HG02884 (cell line): ENCODE results near the gene PHACTR3.

Experiments used
- ATAC-seq: cut with Tn5 transposase; IDR thresholded peaks from one replicate; pipeline ENCODE4 v1.9.1; 2021; ENCODE audit warnings: mild to moderate bottlenecking, moderate library complexity; ENCODE audit not compliant: unreplicated experiment

The PHACTR3 gene

DNA sequence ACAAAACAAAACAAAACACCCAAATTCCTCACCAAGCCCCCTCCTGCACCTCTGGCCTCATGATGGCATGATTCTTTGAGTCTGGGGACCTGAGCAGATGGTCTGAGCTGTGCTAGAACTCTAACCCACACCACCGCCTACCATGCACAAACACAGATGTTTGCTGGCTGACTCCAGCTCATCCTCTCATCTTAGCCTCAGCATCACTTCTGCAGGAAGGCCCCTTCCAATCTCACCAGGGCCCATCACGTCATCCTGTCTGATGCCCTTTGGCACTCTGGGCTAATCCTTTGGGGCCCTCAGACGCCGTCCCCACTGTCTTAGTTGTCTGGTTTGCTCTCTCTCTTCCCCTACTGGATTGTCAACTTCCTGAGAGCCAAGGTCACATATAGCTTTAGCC, 85.8 kb downstream of the PHACTR3 start:
- no peak for ATAC-seq

DNA sequence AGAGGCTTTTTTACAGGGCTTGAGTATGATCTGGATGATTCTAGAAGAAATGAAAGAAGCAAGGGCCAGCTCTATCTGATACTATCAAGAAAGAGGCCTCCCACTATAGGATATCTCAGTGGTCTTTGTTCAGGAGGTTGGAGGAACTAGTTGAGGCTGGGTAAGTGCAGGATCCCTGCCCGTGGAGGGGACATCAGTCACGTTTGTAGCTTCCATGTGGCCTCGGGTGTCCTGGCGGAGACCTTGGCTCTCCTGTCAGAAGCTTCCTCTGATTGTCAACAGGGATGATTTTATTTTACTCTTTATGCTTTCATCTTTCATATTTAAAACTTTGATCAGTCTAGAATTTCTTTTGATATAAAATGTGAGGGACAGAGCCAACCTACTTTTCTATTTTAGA, 86.6 kb downstream of the PHACTR3 start:
- no peak for ATAC-seq

DNA sequence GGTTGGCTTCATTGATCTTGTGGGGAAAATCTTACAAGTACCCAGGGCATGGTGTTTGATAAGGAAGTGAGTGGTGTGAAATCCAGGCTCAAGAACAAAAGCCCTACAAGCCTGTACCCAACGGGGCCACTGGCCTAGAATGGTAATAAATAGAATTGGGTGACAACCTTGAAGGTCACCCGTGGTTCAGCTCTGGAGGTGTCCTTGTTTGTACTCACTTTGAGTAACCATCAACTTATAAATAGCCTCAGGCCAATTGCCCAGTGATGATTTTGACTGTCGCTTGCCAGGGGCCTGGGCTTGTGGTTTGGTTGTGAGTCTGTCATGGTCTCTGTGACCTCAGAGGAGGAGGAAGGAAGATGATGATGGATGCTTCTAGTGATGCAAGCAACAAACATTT, 87.8 kb downstream of the PHACTR3 start:
- no peak for ATAC-seq

DNA sequence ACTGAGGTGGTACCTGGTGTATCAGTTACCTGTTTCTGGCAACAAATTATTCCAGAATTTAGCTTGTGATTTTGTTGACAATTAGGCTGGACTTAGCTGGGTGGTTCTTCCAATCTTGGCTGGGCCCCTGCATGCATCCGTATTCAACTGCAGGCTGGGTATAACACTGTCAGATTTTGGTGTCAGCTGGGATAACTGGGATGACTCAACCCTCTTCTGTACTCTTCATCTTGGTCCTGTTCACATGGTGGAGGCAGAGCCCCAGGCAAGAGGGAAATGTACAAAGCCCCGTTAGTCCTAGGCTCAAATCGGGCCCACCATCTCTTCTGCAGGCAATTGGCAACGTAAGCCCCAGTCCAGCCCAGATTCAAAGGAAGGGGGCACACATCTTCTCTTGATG, 89.2 kb downstream of the PHACTR3 start:
- ATAC-seq, result no peak

DNA sequence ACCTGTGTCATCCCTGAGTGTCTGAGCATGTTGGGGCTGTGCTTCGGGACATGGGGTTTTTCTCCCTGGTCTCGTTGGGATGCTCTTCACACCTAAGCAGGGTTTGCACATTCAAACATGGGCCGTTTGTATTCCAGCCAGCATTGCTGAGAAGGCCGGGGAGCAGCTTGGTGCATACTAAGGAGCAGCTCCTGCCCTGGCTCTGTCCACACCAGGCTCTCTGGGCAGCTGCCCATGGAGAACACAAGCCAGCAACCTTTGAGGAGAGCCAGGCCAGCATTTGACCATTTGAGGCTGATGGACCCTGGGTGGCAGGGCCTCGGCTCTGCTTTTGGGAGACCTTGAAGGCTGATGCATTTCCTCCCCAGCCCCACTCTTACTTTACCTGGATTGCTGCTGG, 92.1 kb downstream of the PHACTR3 start:
- ATAC-seq, result no peak

DNA sequence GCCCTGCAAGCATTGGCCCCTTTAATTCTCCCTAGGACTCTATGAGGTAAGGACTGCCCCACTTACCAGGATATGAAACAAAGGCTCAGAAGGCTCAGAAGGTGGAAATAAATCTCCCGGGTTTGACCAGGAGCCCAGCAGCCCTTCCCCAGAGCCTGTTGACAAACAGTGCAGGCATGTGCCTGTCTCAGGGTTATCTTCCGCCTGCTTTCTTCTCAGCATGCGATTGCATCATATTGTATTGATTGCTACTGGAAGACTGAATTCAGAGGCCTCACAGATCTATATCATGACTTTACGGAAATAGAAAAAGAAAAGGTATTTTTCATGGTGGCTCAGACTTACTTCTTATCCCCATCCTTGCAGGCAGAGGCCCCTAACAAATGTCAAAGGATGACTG, 92.7 kb downstream of the PHACTR3 start:
- no peak for ATAC-seq

DNA sequence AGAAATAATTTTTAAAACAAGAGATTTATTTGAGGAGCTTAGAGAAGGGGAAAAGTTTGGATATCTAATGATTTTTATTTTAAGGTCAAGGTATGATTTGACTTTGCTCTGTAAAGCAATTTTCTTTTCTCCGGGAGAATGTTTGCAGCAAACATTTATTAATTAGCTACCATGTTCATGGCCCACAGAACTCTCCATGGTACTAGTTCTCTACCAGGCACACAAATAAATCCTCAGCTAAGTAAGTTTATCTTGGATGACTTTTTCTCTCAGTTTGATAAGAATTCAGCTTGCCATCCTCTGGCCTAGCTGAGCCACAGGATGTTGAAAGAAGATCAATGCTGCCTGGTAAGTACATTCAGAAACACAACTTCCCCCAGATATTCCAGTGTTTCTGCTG, 94.3 kb downstream of the PHACTR3 start:
- no peak for ATAC-seq

DNA sequence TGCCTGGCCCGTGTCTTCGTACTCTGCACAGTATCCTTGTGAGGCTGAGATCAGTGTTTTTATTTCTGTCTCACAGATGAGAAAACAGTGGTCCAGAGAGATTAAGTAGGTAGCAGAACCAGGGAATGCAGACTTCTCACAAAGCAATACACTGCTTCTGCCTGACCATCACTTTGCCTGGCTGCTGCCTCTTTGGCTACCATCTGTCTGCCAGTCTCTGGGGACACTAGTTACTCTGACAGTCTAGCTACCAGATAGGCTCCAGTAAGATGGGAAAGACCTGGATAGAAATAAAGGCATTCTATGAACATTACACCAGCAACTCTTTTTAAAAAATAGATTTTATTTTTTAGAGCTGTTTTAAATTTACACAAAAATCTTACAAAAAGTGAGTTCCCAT, 96.9 kb downstream of the PHACTR3 start:
- no peak for ATAC-seq

DNA sequence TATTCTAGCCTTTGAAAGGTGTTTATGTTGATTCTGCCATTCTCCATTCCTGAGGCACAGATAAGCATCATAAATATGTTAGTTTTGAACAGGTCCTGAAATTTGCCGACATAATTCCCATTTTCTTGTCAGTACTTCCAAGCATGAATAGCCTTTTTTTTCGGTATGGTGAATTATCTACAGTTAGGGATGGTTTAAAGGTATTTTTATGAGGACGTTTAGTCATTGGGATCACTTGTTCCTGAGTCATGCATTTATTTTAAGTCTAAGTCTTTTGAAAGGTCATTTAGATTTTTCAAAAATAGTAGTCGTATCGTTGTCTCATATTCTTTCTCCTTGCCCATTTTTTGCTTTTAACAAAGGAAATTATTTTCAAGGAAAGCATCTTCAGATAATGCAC, 98.7 kb downstream of the PHACTR3 start:
- ATAC-seq, result no peak

DNA sequence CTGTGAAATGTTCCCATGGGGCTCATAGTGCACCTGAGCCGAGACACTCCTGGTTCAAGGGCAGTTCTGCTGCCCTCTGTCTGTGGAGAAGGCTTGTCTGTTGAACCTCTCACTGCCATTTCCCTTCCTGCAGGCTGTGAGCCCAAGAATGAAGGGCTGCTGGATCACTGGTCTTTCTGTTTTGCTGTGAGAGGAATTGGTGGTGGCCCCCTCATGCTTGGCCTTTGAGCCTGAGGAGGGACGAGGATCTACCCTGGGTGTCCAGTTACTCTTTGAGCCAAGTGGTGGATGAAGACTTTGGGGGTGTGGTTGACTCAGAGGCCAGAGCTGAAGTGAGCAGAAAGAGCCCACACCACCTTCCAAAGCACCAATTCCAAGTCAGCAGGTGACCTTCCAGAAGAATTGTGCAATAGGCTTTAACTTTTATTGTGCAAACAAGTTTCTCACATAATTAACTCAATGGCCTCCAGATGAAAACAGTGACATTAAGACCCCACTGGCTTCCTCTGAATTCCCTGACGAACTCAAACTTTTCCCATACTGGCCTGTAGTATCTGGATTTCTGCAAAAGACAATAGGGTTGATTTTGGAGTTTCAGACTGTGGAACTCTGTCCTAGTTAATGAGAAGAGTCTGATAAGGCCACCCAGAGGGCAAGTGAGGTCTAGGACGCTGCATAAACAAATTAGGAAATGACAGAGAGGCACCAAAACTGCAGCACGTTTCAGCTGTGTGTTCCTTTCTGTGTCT, 101.5 kb downstream of the PHACTR3 start:
- no peak for ATAC-seq

DNA sequence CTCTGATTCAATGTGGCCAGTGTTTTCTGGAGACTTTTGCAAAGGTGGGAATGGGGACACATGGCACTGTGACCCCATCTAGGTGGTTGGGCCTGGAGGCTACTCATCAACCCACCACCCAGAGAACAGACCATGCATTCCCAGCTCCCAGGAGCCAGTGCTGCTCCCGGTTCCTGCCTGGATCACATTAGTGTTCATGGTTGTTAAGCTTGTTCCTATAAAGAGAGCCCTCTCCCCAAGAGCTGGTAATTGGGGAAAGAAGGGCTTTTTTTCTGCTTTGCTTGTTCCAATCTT, 102.0 kb downstream of the PHACTR3 start:
- ATAC-seq, result no peak

DNA sequence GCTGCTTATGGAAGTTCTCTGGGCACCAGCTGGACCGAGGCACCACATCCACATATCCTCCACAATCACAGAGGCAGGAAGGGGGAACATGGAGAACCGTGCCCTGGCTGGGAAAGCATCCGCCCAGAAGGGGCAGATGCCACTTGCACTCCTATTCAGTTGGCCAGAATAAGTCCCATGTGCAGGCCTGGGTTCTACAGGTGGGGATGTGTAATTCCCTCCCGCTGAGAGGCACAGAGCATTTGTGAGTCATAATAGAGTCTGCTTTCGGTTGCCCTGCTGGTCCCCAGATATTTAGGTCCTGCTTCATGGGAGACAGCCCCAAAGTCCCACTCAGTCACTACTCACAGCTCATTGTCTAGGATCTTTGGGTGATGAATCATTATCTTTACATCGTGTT, 104.0 kb downstream of the PHACTR3 start:
- no peak for ATAC-seq

DNA sequence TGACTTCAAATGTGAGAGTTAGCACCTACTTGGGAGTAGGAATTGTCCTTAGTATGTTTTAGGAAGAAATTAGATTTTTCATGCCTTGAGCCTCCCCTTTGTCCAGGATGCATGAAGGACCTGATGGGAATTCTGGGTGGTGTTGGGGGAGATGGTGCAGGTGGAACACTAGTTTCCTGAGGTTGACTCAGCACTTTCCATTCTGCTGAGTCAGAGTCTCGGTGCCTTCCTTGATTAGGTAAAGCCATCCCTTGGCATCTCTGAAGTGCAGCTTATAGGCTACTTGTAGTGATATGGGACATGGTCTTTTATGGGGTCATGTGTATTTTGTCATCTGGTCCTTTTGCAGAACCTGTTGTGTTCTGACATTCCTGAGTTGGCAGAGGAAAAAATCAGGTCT, 105.3 kb downstream of the PHACTR3 start:
- ATAC-seq, result no peak

DNA sequence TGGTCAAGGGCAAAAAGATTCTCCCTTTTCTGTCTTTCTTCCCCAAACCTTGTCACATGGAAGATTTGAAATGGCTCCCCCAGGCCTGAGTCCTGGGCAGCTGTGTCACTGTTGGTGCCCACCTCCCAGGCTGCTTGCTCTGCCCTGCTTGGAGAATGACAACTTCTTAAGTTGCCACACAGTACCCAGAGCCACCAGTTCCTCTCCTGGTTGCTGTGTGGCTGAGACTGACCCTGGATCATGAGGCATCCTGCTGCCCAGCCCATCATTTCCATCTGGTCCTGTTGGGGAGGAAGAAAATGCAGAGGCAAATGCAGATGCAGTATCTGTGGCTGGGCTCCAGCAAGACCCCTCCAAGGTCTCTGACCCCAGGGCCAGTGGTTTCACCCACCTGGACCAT, 113.7 kb downstream of the PHACTR3 start:
- ATAC-seq, result no peak

DNA sequence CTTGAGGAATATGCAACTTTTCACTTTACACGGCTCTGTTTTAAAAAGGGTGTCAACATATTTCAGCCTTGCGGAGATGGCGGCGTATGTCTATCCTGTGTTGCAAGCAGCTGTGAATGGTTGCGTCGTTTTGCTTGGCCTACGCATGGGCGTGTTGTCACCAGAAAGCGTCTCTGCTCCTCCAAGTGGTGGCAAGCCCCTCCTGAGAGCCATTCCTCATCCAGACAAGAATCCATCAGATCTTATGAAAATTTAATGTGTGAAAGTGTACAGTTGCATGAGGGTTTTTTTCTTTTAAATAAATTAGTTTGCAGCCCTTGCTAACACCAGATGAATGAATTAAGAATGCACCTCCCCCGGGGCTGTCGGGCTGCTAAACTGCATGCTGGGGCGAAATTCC, 114.4 kb downstream of the PHACTR3 start:
- ATAC-seq, result no peak

DNA sequence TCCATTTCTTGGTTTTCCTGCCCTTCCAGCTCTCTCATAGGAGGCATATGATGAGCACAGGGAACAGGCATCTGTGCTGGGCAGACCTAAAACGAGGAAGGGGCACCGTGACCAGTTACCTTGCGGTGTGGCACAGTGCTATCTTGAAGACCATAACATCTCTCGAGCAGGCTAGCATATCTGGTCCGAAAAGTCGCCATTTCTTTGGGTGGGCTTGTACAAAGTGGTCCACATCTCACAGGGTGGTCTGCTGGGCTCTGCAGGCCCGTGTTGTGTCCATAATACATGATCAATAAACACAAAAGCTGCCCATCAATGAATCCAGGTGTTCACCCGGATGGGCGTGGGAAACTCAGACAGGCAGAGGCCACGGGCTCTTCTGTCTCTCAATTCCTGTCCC, 115.7 kb downstream of the PHACTR3 start:
- no peak for ATAC-seq

DNA sequence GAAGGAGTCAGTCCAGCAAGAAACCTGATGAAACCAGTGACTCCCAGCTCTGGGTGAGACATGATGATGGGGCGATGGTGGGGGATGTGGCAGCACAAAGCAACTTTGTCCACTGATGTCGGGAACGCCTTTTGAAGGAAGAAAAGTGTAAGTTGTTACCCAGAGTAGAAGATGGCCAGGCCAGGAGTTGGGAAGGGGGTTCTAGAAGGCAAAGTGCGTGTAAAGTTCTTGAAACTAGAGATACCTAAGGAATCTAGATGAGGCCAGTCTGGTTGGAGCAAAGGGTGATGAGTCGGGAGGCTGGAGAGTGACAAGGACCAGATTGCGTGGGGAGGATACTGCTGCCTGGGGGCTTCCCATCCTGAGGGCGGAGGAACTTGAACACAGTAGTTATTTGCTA, 117.0 kb downstream of the PHACTR3 start:
- ATAC-seq, result no peak

DNA sequence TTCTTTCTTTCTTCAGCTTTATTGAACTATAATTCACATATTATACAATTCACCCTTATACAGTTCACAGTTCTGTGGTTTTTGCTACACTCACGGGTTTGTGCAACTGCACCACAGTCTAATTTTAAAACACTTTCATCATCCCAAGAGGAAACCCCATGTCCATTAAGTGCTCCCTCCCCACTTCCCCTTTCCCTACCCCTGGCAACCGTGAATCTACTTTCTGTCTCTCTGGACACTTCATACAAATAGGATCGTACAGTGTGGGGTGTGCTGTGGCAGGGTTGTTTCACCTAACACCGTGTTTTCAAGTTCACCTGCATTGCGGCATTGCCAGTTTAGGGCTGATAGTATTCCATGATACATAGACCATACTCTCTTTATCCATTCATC, 118.8 kb downstream of the PHACTR3 start:
- ATAC-seq, result no peak

DNA sequence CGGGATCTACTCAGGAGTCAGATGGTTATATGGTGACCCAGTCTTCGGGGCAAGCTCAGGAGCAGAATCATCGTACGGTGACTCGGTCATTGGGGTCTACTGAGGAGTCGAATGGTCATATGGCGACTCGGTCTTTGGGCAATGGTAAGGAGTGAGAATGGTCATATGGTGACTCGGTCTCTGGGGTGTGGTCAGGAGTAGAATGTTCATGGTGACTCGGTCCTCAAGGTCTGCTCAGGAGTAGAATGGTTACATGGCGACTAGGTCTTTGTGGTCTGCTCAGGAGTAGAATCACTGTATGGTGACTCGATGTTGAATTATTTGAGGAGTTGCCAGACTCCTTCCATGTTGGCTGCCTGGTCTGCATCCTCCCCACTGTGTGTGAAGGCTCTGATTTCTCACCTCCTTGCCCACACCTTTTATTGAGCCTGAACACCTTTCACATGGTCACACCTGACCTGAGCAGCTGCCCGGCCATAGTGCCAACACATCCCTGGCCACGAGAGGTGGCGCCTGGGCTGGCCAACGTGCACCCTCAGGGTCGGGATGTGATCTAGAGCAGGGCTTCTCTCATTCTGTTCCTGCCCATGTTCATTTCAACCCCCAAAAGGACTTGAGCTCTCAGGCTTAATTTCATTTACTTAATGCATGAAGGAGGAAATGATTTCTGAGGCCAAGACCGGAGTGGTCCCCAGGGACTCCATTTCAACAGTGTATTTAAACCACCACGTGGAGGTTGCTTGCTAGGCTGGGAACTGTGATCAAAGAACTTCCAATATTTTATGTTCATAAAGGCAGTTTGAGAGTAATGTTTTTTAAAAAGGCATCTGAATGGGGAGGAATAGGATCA, 119.5 kb downstream of the PHACTR3 start:
- no peak for ATAC-seq

DNA sequence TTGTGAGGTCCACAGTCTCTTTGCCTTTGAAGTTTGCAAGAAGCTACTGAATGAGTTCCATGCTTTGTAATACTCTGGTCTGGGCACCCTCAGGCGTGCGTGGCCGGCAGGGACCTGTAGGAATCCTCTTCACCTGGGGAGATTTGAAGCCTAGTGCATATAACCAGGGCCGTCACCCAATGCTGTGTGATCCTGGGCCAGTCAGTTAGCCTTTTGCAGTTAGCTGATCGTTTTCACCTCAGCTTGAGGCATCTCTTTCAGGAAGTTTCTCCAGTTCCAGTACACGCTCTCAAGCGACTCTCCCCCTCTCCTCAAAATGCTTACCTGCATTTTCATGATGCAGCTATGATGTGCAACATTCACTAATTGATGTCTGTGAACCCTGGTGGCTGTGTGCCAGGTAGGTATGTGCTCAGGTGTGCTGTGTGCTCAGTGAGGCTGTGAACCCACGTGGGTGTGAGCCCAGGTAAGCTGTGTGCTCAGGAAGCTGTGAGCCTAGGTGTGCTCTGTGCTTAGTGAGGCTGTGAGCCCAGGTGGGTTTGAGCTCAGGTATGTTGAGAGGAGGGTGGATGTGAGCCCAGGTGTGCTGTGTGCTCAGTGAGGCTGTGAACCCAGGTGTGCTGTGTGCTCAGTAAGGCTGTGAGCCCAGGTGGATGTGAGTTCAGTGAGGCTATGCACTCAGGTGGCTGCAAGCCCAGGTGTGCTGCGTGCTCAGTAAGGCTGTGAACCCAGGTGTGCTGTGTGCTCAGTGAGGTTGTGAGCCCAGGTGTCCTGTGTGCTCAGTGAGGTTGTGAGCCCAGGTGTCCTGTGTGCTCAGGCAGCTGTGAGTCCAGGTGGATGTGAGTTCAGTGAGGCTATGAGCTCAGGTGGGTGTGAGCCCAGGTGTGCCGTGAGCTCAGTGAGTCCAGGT, 120.4 kb downstream of the PHACTR3 start:
- no peak for ATAC-seq

DNA sequence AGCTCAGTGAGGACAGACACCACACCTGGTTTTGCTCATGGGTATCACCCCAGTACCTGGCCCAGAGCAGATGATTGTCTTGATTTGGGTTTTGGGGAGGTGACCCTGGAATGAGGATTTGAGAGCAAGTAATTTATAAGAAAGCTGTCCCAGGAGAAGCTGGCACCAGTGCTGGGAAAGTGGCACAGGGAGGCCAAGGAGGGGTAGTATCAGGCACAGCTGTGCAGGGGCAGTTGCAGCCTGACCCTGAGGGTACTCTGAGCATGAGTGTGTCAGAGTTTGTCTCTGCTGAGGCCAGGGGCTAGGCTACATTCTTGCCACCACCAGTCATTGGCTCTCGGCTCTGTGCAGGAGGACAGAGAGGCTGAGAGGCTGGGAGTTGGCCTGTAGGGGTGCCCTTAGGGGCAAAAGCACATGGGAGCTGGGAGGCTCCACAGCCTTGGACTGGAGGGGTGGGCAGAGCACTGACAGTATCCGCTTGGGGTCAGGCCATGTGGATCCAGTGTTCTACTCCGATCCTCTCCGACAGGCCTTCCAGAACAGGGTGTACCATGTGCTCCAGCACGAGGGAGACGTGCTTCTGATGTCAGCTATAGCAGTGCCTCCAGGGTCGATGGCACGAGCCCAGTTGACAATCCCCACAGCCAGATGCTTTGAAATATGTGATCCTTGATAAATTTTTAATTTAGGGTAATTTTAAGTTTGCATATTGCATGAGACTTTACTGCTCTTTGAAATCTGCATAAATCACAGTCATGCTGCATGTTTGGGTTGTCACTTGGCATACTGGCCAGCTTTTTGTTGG, 121.3 kb downstream of the PHACTR3 start:
- no peak for ATAC-seq
